ENCODE results near the gene FOXJ1.

GRCh38 chr17:76123191-76123499 lies 17.9 kb downstream of the FOXJ1 start:
- TF ChIP-seq POLR2A (IDR thresholded peaks at IDR 0.05; ENCODE audit: low read length) = no peak
- TF ChIP-seq GATA1 (IDR thresholded peaks at IDR 0.05; ENCODE audit: low read depth, low read length) = no peak
